A673 (cell line): ENCODE measurements around the gene ZNF555.

Experiments
- EZH2 ChIP-seq: fragments of 200-600 bp; sonication (generic); IDR thresholded peaks from 2 replicates; pipeline ENCODE4 v1.6.1; 2017; ENCODE audit warnings: borderline replicate concordance, low read depth, mild to moderate bottlenecking, mixed read lengths, antibody characterized with exemption, low read length; ENCODE audit not compliant: poor library complexity, severe bottlenecking
- TF ChIP-seq, protein P1 (sequence below): fragments of 300-800, 200-600 bp; sonication (generic); conservative IDR thresholded peaks from 2 replicates; pipeline ENCODE4 v1.5.1; 2017; ENCODE audit warnings: low read depth, mild to moderate bottlenecking, antibody characterized with exemption, low read length, moderate library complexity, mixed read lengths

DNA sequence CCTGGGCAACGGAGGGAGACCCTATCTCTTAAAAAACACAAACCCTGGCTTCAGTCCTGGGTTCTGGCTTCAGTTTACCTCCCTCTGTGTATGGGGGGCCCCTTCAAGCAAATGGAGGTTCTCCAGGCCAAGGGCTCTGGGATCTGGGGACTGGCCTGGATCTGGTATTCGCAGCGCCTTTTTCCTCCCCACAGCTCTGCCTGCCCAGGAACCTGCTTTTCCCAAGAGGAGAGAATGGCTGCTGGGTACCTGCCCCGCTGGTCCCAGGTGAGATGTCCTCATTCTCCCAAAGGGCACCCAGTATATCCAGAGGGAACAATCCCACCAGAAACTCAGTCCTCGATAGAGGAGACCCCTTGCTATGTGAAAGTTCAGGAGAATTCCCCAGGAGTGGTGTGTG, 18.4 kb upstream of the ZNF555 start:
- TF ChIP-seq, protein P1, sequence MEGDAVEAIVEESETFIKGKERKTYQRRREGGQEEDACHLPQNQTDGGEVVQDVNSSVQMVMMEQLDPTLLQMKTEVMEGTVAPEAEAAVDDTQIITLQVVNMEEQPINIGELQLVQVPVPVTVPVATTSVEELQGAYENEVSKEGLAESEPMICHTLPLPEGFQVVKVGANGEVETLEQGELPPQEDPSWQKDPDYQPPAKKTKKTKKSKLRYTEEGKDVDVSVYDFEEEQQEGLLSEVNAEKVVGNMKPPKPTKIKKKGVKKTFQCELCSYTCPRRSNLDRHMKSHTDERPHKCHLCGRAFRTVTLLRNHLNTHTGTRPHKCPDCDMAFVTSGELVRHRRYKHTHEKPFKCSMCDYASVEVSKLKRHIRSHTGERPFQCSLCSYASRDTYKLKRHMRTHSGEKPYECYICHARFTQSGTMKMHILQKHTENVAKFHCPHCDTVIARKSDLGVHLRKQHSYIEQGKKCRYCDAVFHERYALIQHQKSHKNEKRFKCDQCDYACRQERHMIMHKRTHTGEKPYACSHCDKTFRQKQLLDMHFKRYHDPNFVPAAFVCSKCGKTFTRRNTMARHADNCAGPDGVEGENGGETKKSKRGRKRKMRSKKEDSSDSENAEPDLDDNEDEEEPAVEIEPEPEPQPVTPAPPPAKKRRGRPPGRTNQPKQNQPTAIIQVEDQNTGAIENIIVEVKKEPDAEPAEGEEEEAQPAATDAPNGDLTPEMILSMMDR = no peak
- TF ChIP-seq EZH2 = no peak
